ENCODE results near the gene C3orf20. TPM values are rescaled to one million over a fixed set of nuclear protein-coding genes. Genes with fewer than 3 reads are reported as not detected.

C3orf20 gene
- total RNA-seq, 1 donor from 2014 or later = not detected

DNA sequence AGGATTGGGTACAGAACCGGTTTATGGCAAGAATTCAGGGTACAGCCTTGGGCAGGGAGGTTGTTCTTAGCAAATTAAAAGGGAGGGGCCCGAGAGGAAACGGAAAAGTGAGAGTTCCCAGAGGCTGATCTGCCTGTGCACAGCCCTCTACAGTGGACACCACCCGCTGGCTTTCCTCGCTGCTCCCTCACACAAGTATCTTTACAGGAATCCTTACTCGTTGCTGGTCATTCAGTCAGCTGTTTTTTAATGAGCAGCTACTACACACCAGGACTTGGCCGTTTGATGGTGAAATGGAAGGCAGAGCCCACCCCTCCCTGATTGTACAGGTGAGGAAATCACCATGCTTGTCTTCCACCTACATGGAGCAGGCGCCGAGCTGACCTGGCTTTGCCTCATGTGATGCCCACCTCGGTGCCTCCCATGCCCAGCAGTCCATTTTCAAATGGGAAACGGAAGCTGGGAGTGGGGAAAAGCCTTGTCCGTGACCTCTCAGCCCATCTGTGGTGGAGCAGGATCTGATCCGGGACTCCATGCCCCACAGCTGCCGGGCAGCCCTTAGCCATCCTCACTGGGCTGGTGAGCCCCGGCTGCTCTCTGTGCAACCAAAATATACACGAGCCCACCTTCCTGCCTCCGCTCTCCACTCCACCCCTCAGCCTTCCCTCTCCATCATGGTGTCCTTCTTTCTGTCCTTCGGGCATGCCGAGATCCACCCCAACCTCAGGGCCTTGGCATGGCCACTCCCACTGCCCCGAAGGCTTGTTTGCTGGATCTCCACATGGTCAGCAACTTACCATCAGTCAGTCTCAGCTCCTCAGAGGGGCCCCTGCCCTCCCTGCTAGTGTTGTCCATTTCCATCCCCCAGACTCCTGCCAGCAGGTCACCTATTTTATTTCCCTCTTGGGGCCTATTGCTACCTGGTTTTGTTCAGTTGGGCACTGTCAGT lies 110.5 kb downstream of the C3orf20 start:
- H3K36me3 Mint-ChIP-seq (ENCODE audit: low read depth) = no peaks in the 10 kb centered on the region

GRCh38 chr3:14786369-14786768 lies 111.4 kb downstream of the C3orf20 start:
- H3K27ac Mint-ChIP-seq (ENCODE audit: unreplicated experiment) = no peak overlapping the region
- no peak for DNase-seq (ENCODE audit: low spot score)
- H3K9me3 Mint-ChIP-seq (ENCODE audit: low read depth) = peaks cover 2% of the 10 kb centered on the region
- H3K4me3 Mint-ChIP-seq (ENCODE audit: unreplicated experiment) = no peak overlapping the region
- H3K36me3 Mint-ChIP-seq (ENCODE audit: low read depth) = no peaks in the 10 kb centered on the region
- no peaks in the 10 kb centered on the region for H3K4me1 Mint-ChIP-seq (ENCODE audit: low read depth)
- H3K27me3 Mint-ChIP-seq (ENCODE audit: low read depth) = peaks cover 56% of the 10 kb centered on the region
- no peak for TF ChIP-seq CTCF (IDR thresholded peaks at IDR 0.05)

More for the DNA sequence above, 110.5 kb downstream of the C3orf20 start:
- DNase-seq (ENCODE audit: low spot score) = peak; percentile 60
- Mint-ChIP-seq H3K4me3 (ENCODE audit: unreplicated experiment) (no peak overlapping the region), H3K27me3 (ENCODE audit: low read depth) (peaks cover 48% of the 10 kb centered on the region), H3K27ac (ENCODE audit: unreplicated experiment) (no peak overlapping the region), H3K4me1 (ENCODE audit: low read depth) (no peaks in the 10 kb centered on the region), H3K9me3 (ENCODE audit: low read depth) (peaks cover 2% of the 10 kb centered on the region)
- no peak for TF ChIP-seq CTCF (IDR thresholded peaks at IDR 0.05)

DNA sequence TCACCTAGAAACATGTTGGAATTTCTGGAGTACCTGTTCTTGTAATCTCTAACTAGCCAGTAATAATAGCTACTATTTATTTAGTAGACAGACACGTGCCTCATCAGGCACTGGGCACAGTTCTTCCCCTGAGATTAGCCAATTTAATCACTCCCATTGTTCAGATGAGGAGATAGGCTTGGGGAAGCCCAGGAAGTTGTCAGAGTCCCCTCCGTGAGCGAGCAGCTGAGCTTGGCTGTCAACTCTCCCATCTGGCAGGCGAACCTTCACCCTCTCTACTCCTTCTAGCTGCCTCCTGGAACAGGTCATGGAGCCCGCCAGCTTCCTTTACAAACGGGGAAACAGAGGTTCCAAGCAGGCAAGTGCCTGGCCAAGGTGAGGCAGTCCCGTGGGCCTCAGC lies 112.7 kb downstream of the C3orf20 start:
- H3K27ac Mint-ChIP-seq (ENCODE audit: unreplicated experiment) = no peak overlapping the region
- no peaks in the 10 kb centered on the region for H3K36me3 Mint-ChIP-seq (ENCODE audit: low read depth)
- H3K4me1 Mint-ChIP-seq (ENCODE audit: low read depth) = no peaks in the 10 kb centered on the region
- peaks cover 2% of the 10 kb centered on the region for H3K9me3 Mint-ChIP-seq (ENCODE audit: low read depth)
- H3K27me3 Mint-ChIP-seq (ENCODE audit: low read depth) = peaks cover 55% of the 10 kb centered on the region
- peak; percentile 41 for DNase-seq (ENCODE audit: low spot score)
- TF ChIP-seq CTCF (IDR thresholded peaks at IDR 0.05) = no peak
- no peak overlapping the region for H3K4me3 Mint-ChIP-seq (ENCODE audit: unreplicated experiment)

DNA sequence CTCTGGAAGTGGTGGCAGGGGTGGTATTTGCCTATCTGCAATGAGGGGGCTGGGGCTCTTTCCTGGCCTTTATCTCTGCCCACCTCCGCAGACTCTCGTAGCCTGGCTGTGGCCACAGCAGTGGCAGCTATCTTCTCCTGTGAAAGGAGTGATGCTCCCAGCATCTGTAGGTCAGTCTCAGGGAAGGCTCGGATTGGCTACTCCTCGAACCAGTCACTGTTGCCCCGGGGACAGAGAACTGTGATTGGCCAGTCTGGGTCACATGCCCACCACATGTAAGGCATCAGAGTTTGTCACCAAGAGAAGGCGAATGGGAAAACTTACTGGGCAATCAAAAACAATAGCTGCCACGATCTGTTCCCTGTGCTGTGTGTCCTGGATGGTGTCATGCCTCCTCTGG lies 113.7 kb downstream of the C3orf20 start:
- no peaks in the 10 kb centered on the region for H3K36me3 Mint-ChIP-seq (ENCODE audit: low read depth)
- no peak overlapping the region for H3K4me3 Mint-ChIP-seq (ENCODE audit: unreplicated experiment)
- no peak overlapping the region for H3K27ac Mint-ChIP-seq (ENCODE audit: unreplicated experiment)
- peak; percentile 35 for DNase-seq (ENCODE audit: low spot score)
- peaks cover 54% of the 10 kb centered on the region for H3K27me3 Mint-ChIP-seq (ENCODE audit: low read depth)
- peaks cover 4% of the 10 kb centered on the region for H3K4me1 Mint-ChIP-seq (ENCODE audit: low read depth)
- TF ChIP-seq CTCF (IDR thresholded peaks at IDR 0.05) = no peak
- peaks cover 2% of the 10 kb centered on the region for H3K9me3 Mint-ChIP-seq (ENCODE audit: low read depth)

GRCh38 chr3:14789221-14789620 lies 114.3 kb downstream of the C3orf20 start:
- no peak for TF ChIP-seq CTCF (IDR thresholded peaks at IDR 0.05)
- Mint-ChIP-seq H3K27ac (ENCODE audit: unreplicated experiment) (no peak overlapping the region), H3K9me3 (ENCODE audit: low read depth) (peaks cover 2% of the 10 kb centered on the region), H3K4me3 (ENCODE audit: unreplicated experiment) (no peak overlapping the region), H3K27me3 (ENCODE audit: low read depth) (peaks cover 53% of the 10 kb centered on the region), H3K4me1 (ENCODE audit: low read depth) (peaks cover 4% of the 10 kb centered on the region), H3K36me3 (ENCODE audit: low read depth) (no peaks in the 10 kb centered on the region)
- DNase-seq (ENCODE audit: low spot score) = peak; percentile 33

Data from chondrocyte (in vitro differentiated cells).